WTC11 (cell line): ENCODE measurements around the gene CA10. TPM values are rescaled to one million over a fixed set of nuclear protein-coding genes. Genes with fewer than 3 reads are reported as not detected.

Experiments
- ATAC-seq: fragments of 200-7000 bp; cut with Tn5 transposase; 2 replicates; pipeline ENCODE4 v1.10.0; 2021; ENCODE audit warnings: mild to moderate bottlenecking, moderate library complexity
- CTCF ChIA-PET: fragments of 300-600 bp; sonication (Branson Sonifier 250); formaldehyde crosslinking; loops from one replicate; lab custom pipeline; 2021; ENCODE audit warnings: antibody characterized with exemption; lab: Charles Lee
- POLR2A ChIA-PET: fragments of 350-600 bp; sonication (Branson Sonifier 250); formaldehyde crosslinking; loops from one replicate; lab custom pipeline; 2021; ENCODE audit warnings: antibody characterized with exemption; lab: Charles Lee
- DNase-seq: peaks from one replicate; pipeline ENCODE4 v3.0.0; 2021; ENCODE audit warnings: low spot score
- H3K27ac Mint-ChIP-seq: 2 replicates; pipeline ENCODE4 v1.8.0; 2021; ENCODE audit warnings: mixed read lengths
- H3K27me3 Mint-ChIP-seq: 2 replicates; pipeline ENCODE4 v1.8.0; 2021; ENCODE audit warnings: low read depth, mild to moderate bottlenecking, moderate library complexity, mixed read lengths
- H3K36me3 Mint-ChIP-seq: 2 replicates; pipeline ENCODE4 v1.8.0; 2021; ENCODE audit warnings: mixed read lengths
- H3K4me1 Mint-ChIP-seq: 2 replicates; pipeline ENCODE4 v1.8.0; 2022; ENCODE audit warnings: mixed read lengths
- H3K4me3 Mint-ChIP-seq: 2 replicates; pipeline ENCODE4 v1.8.0; 2021; ENCODE audit warnings: mild to moderate bottlenecking, moderate library complexity, mixed read lengths
- H3K9me3 Mint-ChIP-seq: 2 replicates; pipeline ENCODE4 v1.8.0; 2021; ENCODE audit warnings: mixed read lengths
- ATF1 ChIP-seq: sonication (generic); formaldehyde crosslinking; IDR thresholded peaks from 2 replicates; pipeline ENCODE4 v1.8.1; 2023; ENCODE audit warnings: mild to moderate bottlenecking, moderate library complexity, missing genetic modification reagents
- ATF6 ChIP-seq: sonication (generic); formaldehyde crosslinking; IDR thresholded peaks from 2 replicates; pipeline ENCODE4 v1.8.1; 2023; ENCODE audit warnings: mild to moderate bottlenecking, missing genetic modification reagents
- CDX4 ChIP-seq: fragments of 250-450 bp; sonication (Bioruptor Pico); IDR thresholded peaks from 2 replicates; pipeline ENCODE4 v1.9.0; 2021; ENCODE audit warnings: moderate library complexity, mild to moderate bottlenecking, inconsistent platforms, borderline replicate concordance
- CREB1 ChIP-seq: sonication (generic); formaldehyde crosslinking; IDR thresholded peaks from 2 replicates; pipeline ENCODE4 v1.8.0; 2023; ENCODE audit warnings: mild to moderate bottlenecking, missing genetic modification reagents
- E2F1 ChIP-seq: sonication (generic); formaldehyde crosslinking; IDR thresholded peaks from 2 replicates; pipeline ENCODE4 v1.8.0; 2022; ENCODE audit warnings: mild to moderate bottlenecking, missing genetic modification reagents
- ETV6 ChIP-seq: sonication (generic); formaldehyde crosslinking; IDR thresholded peaks from 2 replicates; pipeline ENCODE4 v1.8.1; 2022; ENCODE audit warnings: mild to moderate bottlenecking, missing genetic modification reagents
- FOXJ3 ChIP-seq: sonication (generic); formaldehyde crosslinking; IDR thresholded peaks from 2 replicates; pipeline ENCODE4 v1.9.0; 2021; ENCODE audit warnings: missing genetic modification reagents, mild to moderate bottlenecking, borderline replicate concordance
- FOXP4 ChIP-seq: sonication (generic); formaldehyde crosslinking; IDR thresholded peaks from 2 replicates; pipeline ENCODE4 v1.8.0; 2022; ENCODE audit warnings: mild to moderate bottlenecking, missing genetic modification reagents
- JUN ChIP-seq: sonication (generic); formaldehyde crosslinking; IDR thresholded peaks from 2 replicates; pipeline ENCODE4 v1.8.0; 2023; ENCODE audit warnings: mild to moderate bottlenecking, missing genetic modification reagents
- KAT7 ChIP-seq: sonication (generic); formaldehyde crosslinking; IDR thresholded peaks from 2 replicates; pipeline ENCODE4 v1.8.1; 2023; ENCODE audit warnings: missing genetic modification reagents, mild to moderate bottlenecking, borderline replicate concordance
- NFE2L1 ChIP-seq: sonication (generic); formaldehyde crosslinking; IDR thresholded peaks from 2 replicates; pipeline ENCODE4 v1.8.1; 2023; ENCODE audit warnings: missing genetic modification reagents
- NFYB ChIP-seq: sonication (generic); formaldehyde crosslinking; conservative IDR thresholded peaks from 2 replicates; pipeline ENCODE4 v1.8.0; 2022; ENCODE audit warnings: low read depth, missing genetic modification reagents
- PREB ChIP-seq: sonication (generic); formaldehyde crosslinking; IDR thresholded peaks from 2 replicates; pipeline ENCODE4 v1.8.1; 2022; ENCODE audit warnings: mild to moderate bottlenecking, missing genetic modification reagents, moderate library complexity, borderline replicate concordance
- RORB ChIP-seq: fragments of 250-450 bp; sonication (Bioruptor Pico); IDR thresholded peaks from 2 replicates; pipeline ENCODE4 v1.9.0; 2021; ENCODE audit warnings: mild to moderate bottlenecking
- SOX15 ChIP-seq: fragments of 250-450 bp; sonication (Bioruptor Pico); IDR thresholded peaks from 2 replicates; pipeline ENCODE4 v1.9.0; 2021; ENCODE audit warnings: mild to moderate bottlenecking
- TEAD1 ChIP-seq: sonication (generic); formaldehyde crosslinking; IDR thresholded peaks from 2 replicates; pipeline ENCODE4 v1.8.0; 2022; ENCODE audit warnings: mild to moderate bottlenecking, missing genetic modification reagents
- TEAD4 ChIP-seq: sonication (generic); formaldehyde crosslinking; IDR thresholded peaks from 2 replicates; pipeline ENCODE4 v1.8.0; 2022; ENCODE audit warnings: mild to moderate bottlenecking, missing genetic modification reagents
- ZBTB43 ChIP-seq: sonication (generic); formaldehyde crosslinking; IDR thresholded peaks from 2 replicates; pipeline ENCODE4 v1.8.1; 2023; ENCODE audit warnings: mild to moderate bottlenecking, missing genetic modification reagents
- ZNF281 ChIP-seq: sonication (generic); formaldehyde crosslinking; IDR thresholded peaks from 2 replicates; pipeline ENCODE4 v1.8.0; 2023; ENCODE audit warnings: mild to moderate bottlenecking, missing genetic modification reagents
- ZNF317 ChIP-seq: sonication (generic); formaldehyde crosslinking; IDR thresholded peaks from 2 replicates; pipeline ENCODE4 v1.8.1; 2023; ENCODE audit warnings: low read depth, mild to moderate bottlenecking, moderate library complexity, missing genetic modification reagents, borderline replicate concordance
- ZNF423 ChIP-seq: fragments of 250-450 bp; sonication (Bioruptor Pico); IDR thresholded peaks from 2 replicates; pipeline ENCODE4 v2.1.2; 2022; ENCODE audit warnings: mild to moderate bottlenecking, moderate library complexity
- total RNA-seq: library from RNA; stranded (reverse); gene quantifications from 3 replicates; pipeline ENCODE4 v1.2.3, GENCODE V29; 2021

Gene CA10
- total RNA-seq, 1 experiment from 2014 or later, result 0.90 TPM

- TF ChIP-seq PREB (CRISPR knock-in tag) (no peak), ETV6 (CRISPR knock-in tag) (no peak), FOXJ3 (CRISPR knock-in tag) (no peak), TEAD4 (CRISPR knock-in tag) (no peak)
- TF ChIP-seq, all 79 proteins: peak for 0
Observed at GRCh38 chr17:51741458-51741857, 417.1 kb downstream of the CA10 start (continued).

GRCh38 chr17:51740531-51740930 is 418.0 kb downstream of the CA10 start:
- no peak for ATAC-seq
- peaks cover 28% of the 10 kb centered on the region for H3K4me1 Mint-ChIP-seq
- POLR2A ChIA-PET, result no interaction called here
- peaks cover 19% of the 10 kb centered on the region for H3K9me3 Mint-ChIP-seq
- H3K27ac Mint-ChIP-seq, result no peak overlapping the region
- TF ChIP-seq CDX4 (CRISPR knock-in tag) (no peak), ZNF281 (CRISPR knock-in tag) (no peak), RORB (CRISPR knock-in tag) (no peak), JUN (CRISPR knock-in tag) (no peak), SOX15 (CRISPR knock-in tag) (no peak), E2F1 (CRISPR knock-in tag) (no peak), ZBTB43 (CRISPR knock-in tag) (no peak), KAT7 (CRISPR knock-in tag) (no peak), ATF6 (CRISPR knock-in tag) (no peak), ATF1 (CRISPR knock-in tag) (no peak), ZNF423 (no peak), TEAD1 (no peak), NFYB (CRISPR knock-in tag) (no peak), NFE2L1 (CRISPR knock-in tag) (no peak), CREB1 (no peak), FOXP4 (CRISPR knock-in tag) (no peak), ZNF317 (no peak)
- TF ChIP-seq, all 79 proteins: peak for 0
- Mint-ChIP-seq H3K36me3 (peaks cover 3% of the 10 kb centered on the region; the same call in 1 of the 2 replicates), H3K4me3 (no peak overlapping the region), H3K27me3 (no peaks in the 10 kb centered on the region)
- CTCF ChIA-PET, result interaction anchor here (0.5 to 1.3 kb wide), 3 partner anchors 9 to 155 kb away, joined by 3 to 4 read pairs (median 3); no protein-coding TSS in a partner anchor
- no peak for DNase-seq
